Stimulated activated CD8-positive, alpha-beta memory T cell treated with anti-CD3 and anti-CD28 coated beads, Interleukin-2, amount 100 ng/mL, for 1 hour (primary cell): ENCODE results near the gene ADAM10.

Experiments
- DNase-seq, 2 donors: peaks; one replicate each; pipeline ENCODE4 v3.0.0-alpha.2; 2020; ENCODE audit warnings: low read depth in 2 of 2

The ADAM10 gene

DNA sequence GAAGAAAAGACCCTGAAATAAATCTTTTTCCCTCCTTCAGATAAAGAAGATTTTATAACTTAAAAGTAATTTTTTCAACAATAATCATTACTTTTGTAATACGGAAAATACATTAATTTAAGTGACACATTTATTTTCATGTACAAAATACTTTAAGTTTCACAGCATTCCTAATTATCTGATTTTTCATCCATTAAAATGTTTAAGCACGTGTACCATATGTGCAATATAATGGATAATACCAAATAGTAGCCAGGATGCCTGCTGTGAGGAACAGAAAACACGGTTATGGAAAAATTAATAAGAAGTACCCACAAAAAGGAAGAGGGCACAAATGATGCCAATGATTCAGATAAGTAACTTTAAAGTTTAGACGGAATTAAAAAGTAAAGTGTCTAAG, 33.5 kb downstream of the ADAM10 start:
- DNase-seq: no peak

GRCh38 chr15:58715266-58715917, 34.1 kb downstream of the ADAM10 start:
- no peak for DNase-seq

GRCh38 chr15:58710701-58711100, 38.8 kb downstream of the ADAM10 start:
- DNase-seq: no peak

DNA sequence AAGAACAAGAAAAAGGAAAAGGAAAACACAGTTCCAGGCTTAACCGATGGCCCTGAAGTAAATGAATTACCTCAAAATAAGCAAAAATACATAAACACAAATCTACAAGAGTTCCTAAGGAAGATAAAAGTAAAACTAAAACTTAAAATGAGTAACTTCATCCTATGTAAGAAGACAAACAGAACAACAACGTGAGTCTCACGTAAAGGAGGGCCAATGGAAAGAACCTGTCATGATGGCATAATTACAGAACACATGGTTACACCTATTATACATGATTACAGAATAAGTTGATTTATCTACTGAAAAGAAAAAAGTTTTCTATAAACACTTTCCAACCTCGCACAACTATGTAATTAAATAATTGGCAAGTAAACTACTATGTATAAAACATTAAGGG, 42.1 kb downstream of the ADAM10 start:
- no peak for DNase-seq

DNA sequence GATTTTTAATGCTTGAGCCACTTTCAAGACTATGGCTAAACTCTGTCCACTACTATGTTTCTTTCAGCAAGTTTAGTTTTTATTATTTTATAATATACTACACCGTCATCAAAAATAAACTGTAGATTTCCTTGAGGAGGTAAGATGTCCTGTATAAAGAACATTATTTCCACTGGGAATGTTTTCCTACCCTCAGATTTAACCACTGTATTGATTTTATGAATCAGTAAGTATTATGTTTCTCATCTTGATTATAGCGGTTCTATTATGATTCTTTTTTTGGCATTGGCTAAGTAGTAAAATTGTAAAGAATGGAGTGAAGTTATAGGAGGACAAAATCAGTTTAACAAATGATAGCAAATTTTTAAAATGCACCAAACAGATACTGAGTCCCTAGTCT, 44.4 kb downstream of the ADAM10 start:
- no peak for DNase-seq

DNA sequence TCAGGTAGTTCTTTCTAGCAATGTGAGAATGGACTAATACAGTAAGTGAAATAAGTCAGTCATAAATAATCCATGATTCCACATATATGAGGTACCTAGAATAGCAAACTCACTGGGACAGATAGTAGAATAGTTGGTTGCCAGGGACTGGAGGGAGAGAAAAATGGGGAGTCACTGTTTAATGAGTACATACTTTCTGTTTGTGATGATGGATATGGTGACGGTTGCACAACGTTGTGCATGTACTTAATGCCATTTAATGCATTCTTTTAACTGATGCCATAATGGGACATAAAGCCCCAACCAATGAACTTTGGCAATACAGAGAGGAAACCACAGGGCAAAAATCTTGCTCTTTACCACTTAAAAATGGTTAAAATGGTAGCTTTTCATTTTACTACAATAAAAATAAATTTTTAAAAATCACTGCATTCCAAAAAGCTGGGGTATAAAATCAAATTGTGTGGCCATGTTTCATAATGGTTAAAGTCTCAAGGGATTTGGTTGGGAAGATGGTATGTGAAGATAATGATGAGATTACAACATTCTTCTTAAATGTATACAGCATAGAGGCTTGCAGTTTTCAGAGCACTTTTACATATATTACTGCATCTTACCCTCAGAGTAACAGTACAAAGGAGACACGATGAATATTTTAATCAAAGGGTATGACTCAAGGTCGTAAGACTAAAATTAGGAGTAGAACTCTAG, 45.2 kb downstream of the ADAM10 start:
- DNase-seq: no peak

DNA sequence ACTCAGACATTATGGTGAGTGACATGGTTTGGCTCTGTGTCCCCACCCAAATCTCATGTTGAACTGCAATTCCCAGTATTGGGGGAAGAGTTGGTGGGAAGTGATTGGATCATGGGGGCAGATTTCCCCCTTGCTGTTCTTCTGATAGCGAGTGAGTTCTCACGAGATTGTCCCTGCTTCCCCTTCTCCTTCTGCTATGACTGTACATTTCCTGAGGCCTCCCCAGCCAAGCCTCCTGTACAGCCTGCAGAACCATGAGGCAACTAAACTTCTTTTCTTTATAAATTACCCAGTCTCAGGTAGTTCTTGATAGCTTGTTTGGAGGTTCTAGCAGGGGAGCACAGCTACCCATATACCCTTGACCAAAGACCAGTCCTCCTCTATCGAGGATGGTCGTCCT, 45.9 kb downstream of the ADAM10 start:
- no peak for DNase-seq

GRCh38 chr15:58702233-58702632, 47.3 kb downstream of the ADAM10 start:
- no peak for DNase-seq

DNA sequence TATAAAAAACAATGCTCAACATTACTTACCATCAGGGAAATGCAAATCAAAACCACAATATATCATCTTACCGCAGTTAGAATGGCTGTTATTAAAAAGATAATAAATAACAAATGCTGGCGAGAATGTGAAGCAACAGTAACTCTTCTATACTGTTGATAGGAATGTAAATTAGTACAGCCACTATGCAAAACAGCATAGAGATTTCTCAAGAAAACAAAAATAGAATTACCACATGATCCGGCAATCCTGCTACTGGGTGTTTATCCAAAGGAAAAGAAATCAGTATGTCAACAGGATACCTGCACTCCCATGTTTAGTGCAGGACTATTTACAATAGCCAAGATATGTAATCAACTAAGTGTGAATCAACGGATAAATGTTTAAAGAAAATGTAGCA, 48.1 kb downstream of the ADAM10 start:
- DNase-seq: no peak

- DNase-seq: no peak
Measured at GRCh38 chr15:58699769-58700168, 49.7 kb downstream of the ADAM10 start.

GRCh38 chr15:58698887-58699641, 50.4 kb downstream of the ADAM10 start:
- no peak for DNase-seq

DNA sequence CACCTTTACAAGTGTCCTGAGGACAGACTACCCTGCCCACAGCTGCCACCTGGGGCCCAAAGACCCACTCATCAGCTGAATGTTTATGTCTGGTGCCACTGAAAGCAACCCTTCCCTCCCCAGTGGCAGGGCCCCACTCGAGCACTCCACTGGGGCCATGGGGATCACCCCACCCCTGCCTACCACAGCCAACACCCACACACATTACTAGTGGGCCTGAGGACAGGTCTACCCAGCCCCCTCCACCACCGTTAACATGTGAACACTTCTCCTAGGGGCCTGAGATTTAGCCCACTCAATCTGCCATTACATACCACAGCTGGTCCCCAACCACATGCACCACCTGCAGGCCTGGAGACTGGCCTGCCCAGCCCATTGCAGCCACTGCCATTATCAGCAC, 52.3 kb downstream of the ADAM10 start:
- DNase-seq: no peak

GRCh38 chr15:58696738-58697137, 52.8 kb downstream of the ADAM10 start:
- no peak for DNase-seq

DNA sequence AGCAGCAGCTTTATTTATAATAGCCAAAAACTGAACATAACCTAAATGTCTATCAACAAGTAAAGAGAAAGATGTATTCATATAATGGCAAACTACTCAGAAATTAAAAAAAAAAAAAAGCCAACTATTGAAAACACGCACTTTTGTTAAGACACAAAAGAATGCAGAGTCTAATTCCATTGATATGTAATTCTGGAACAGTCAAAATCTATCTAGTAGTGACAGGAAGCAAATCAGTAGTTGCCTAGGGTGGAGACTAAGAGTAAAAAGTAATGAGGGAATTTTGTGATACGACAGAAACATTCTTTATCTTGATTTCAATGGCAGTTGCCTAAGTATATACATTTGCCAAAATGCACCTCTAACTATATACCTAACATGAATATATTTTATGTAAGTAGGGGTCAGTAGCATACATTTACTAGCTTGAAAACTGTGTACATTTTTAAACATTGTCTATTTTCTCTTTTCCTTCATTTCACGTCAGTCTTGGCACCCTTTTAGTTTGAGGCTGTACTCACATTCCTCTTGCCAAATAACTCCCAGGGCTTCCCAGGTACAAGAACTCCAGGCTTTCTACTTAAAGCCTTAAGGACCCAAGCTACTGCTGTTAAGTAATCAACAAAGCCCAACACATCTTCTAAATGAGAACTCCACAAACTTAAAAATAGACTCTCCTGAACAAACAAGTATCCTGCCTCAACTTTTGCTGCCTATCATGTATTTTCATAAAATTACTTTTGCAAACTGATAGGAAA, 54.7 kb downstream of the ADAM10 start:
- no peak for DNase-seq

DNA sequence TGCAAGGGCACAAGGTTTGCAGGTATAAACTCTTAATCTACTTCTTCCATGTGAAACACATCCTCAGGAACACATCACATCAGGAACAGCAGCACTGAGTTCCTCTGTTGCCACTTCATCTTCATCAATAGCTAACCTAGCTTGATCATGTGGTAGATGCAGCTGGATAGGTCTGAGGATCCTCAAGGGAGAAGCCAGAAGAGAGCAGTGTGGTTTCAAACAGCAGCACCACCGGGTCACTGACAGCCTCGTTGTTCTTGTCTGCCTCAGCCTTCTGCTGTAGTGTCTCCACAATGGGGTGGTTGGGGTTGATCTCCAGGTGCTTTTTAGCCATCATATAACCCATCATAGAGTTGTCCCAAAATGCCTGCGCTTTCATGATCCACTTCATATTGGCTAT, 58.8 kb downstream of the ADAM10 start:
- no peak for DNase-seq

DNA sequence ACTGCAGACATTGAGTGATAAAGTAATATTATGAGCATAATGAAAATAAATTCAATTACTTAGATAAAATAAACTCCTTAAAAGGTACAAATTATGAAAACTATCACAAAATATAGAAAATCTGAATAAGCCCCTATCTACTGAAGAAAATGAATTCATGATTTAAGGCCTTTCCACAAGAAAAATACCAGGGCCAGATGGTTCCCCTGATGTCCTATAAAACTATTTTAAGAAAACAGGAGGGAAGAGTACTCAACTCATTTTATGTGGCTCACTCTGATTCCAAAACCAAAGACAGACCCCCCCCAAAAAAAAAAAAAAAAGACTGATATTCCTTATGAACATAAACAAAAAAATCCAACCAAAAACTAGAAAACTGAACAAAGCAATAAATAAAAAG, 59.9 kb downstream of the ADAM10 start:
- DNase-seq: no peak

DNA sequence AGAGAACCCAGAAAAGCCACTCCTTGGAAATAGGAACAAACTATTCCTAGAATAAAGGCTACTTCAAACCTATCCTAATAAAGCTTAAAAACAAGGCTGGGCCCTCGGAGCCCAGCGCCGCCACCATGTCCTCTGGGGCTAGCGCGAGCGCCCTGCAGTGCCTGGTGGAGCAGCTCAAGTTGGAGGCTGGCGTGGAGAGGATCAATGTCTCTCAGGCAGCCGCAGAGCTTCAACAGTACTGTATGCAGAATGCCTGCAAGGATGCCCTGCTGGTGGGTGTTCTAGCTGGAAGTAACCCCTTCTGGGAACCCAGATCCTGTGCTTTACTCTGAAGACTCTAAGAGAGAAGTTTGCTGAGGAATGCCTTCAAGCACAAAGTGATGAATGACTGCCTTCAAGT, 63.2 kb downstream of the ADAM10 start:
- no peak for DNase-seq

DNA sequence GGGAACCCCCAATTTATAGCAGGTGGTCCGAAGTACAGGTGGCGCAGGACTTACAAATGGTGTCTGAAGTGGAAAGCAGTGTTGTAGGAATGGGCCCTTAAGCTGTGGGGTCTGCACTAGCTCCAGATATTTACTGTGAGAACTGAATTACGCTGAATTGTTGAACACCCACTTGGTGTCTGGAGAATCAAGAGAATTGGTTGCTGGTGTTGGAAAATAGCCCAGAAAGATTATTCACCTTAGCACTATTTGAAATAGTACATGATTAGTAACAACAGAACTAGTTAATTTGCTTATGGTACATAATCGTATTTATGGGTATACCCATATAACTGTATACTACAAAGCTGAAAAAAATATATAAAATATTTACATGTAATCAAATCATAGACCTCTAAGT, 64.8 kb downstream of the ADAM10 start:
- no peak for DNase-seq

GRCh38 chr15:58684036-58684710, 65.3 kb downstream of the ADAM10 start:
- DNase-seq: no peak

- no peak for DNase-seq
Measured at GRCh38 chr15:58682234-58682633, 67.3 kb downstream of the ADAM10 start.

- no peak for DNase-seq
Measured at GRCh38 chr15:58678683-58679082, 70.8 kb downstream of the ADAM10 start.

DNA sequence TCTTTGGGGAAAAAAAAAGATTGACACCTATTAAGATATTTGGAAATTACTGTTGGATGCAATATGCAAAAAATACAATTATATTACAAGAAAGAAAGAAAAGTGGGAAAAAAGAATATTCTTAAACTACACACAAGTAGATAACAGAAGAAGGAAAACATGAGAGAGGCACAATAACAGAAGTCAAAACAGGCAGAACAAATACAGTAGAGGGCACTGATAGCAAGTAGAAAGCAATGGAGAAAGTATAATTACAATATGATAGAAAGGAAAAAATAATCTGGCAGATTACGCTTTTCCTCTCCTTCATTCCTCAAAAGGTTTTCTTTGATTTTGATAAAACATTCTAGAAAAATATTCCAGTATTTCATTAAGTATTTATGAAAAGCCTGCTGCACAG, 72.1 kb downstream of the ADAM10 start:
- no peak for DNase-seq
